Spleen (tissue), 7 donors: ENCODE measurements around the gene SKIC2.
"Not testable (repeated sequence)": the region's sequence is repeated elsewhere in the genome, so short reads cannot be mapped to it uniquely, and the experiment has no call there.

Source experiments
- CTCF ChIP-seq, 11 experiments: fragments of 200-600 bp in 7 of 11; fragments of 450-650 bp in 4 of 11; sonication (generic) in 4 of 11; IDR thresholded peaks in 8 of 11; conservative IDR thresholded peaks in 3 of 11; 1 replicate in 7 of 11; 2 replicates in 4 of 11; pipeline versions ENCODE4 v1.4.0 to v1.8.0; 2016 to 2021; ENCODE audit warnings: antibody characterized with exemption in 11 of 11, inconsistent platforms in 4 of 11, mild to moderate bottlenecking in 1 of 11
- POLR2A ChIP-seq, 3 donors: fragments of 450-650 bp; IDR thresholded peaks; one replicate each; pipeline ENCODE4 v1.5.1; 2017; ENCODE audit warnings: antibody characterized with exemption in 3 of 3, mild to moderate bottlenecking in 1 of 3
- donor health status: DM: no; HTN: no; CAD: no; lungs with moderate emphysema.
- donor health status: DM: no; HTN: no; CAD: no.
- donor health status: DM: no; HTN: no; CAD: no.

- TF ChIP-seq CTCF (IDR thresholded peaks at IDR 0.05 in 8 of 11, conservative IDR thresholded peaks at IDR 0.05 in 3 of 11); POLR2A (IDR thresholded peaks at IDR 0.05): not testable (repeated sequence)
Observed at GRCh38 chr6:31981744-31982143, 22.8 kb downstream of the SKIC2 start, which contains the start of gene C4A.
